ENCODE results near the gene F5.

The F5 gene

DNA sequence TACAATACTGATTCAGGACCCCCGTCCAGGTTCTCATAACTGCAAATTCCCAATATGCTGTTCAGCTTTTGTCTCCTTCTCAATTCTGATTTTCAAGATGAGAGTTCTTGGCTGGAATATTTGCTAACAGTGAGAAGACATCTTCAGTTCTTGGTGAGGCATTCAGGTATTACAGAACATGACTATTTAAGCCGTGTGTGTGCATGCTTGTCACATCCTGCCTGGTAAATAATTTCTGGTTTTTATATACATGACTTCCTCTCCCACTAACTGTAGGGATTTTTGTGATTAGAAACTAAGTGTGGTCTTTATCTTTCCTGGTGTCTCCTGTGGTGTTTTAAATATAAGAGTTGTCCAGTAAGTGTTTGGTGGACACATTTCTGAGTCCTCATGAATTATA lies 90.4 kb downstream of the F5 start:
- peaks cover 0 to 8% of the 10 kb centered on the region in 2 donors for H3K36me3 Mint-ChIP-seq
- ATAC-seq (replicated peaks) (no peak), DNase-seq (no peak)
- H3K27me3 Mint-ChIP-seq: peaks cover 18 to 29% of the 10 kb centered on the region in 2 donors
- no peak overlapping the region for H3K27ac Mint-ChIP-seq
- H3K4me3 Mint-ChIP-seq: no peak overlapping the region
- H3K4me1 Mint-ChIP-seq: no peaks in the 10 kb centered on the region
- peaks cover 9 to 10% of the 10 kb centered on the region in 2 donors for H3K9me3 Mint-ChIP-seq

DNA sequence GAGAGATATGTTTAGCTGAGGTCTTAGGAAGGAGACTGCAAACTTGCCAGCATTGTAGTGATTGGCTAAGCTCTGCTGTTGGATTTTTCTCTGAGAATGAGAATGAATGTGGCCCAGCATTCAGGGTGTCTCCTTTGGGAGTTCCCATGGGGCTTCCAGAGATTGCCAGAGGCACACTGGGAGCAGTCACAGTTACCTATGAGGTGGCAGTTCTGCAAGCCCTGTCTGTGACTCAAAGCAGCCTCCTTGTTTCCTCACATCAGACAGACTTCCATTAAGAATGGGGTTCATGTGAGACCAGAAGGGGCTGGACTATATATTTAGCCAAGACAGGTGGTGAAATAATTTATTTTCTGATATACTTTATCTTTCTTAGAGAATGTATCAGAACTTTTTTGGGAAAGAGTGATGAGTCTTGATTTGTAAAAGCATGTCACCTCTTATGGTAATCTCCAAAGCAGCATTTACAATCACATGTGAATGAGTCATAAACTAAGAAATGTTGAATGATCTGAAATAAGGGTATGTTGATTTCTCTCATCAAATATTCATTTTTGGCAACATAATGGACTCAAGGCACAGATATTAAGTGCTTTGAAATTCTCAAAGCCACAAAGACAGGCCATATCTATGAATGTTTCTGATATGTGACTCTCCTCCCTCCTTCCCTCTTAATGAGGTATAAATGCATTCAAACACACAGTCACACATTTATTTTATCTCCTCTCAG lies 91.1 kb downstream of the F5 start:
- H3K27me3 Mint-ChIP-seq: peaks cover 18 to 24% of the 10 kb centered on the region in 2 donors
- no peak overlapping the region for H3K4me3 Mint-ChIP-seq
- H3K36me3 Mint-ChIP-seq: peaks cover 0 to 8% of the 10 kb centered on the region in 2 donors
- H3K9me3 Mint-ChIP-seq: peaks cover 9 to 10% of the 10 kb centered on the region in 2 donors
- DNase-seq: no peak
- no peak overlapping the region for H3K27ac Mint-ChIP-seq
- no peaks in the 10 kb centered on the region for H3K4me1 Mint-ChIP-seq
- ATAC-seq (replicated peaks): no peak

DNA sequence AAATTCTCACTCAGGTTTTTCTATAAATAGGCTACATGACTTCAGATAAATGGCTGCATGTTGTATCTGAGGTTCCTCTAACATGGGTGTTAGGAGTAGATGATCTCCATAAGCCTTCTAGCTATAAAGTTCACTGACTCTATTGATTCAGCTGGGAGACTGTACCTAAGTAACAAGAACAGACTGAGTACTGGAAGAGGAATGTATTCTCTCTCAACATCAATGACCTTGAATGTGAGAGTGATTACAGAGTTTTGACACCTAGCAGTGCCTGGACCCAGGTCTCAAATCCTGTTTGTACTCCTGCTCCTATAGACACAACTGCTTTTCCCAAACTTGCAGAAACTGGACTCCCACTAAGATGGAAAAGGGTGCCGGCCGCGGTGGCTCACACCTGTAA lies 91.9 kb downstream of the F5 start:
- H3K9me3 Mint-ChIP-seq: peaks cover 9 to 10% of the 10 kb centered on the region in 2 donors
- H3K27ac Mint-ChIP-seq: no peak overlapping the region
- no peak for ATAC-seq (replicated peaks)
- peaks cover 0 to 8% of the 10 kb centered on the region in 2 donors for H3K36me3 Mint-ChIP-seq
- no peak for DNase-seq
- H3K4me3 Mint-ChIP-seq: no peak overlapping the region
- peaks cover 0 to 1% of the 10 kb centered on the region in 2 donors for H3K4me1 Mint-ChIP-seq
- peaks cover 13 to 17% of the 10 kb centered on the region in 2 donors for H3K27me3 Mint-ChIP-seq

DNA sequence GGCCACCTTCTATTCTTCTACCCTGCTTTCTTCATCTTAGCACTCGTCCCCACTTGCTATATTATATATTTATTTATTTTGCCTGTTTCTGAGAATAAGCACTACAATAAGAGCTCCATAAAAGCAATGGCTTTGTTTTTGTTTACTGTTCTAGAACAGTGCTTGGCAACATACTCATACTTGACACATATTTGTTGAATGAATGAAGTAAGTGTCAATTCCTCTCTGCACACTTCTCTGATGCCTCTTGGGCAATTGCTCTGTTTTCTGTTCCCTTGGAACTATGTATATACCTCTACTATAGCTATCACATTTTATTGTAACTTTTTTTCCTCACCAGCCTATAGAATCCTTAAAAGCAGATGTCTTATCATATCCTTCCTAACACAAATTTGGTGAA lies 93.0 kb downstream of the F5 start:
- ATAC-seq (replicated peaks): no peak
- DNase-seq: no peak
- H3K36me3 Mint-ChIP-seq: peaks cover 0 to 3% of the 10 kb centered on the region in 2 donors
- peaks cover 3 to 5% of the 10 kb centered on the region in 2 donors for H3K9me3 Mint-ChIP-seq
- peaks cover 7 to 11% of the 10 kb centered on the region in 2 donors for H3K27me3 Mint-ChIP-seq
- H3K27ac Mint-ChIP-seq: no peak overlapping the region
- H3K4me3 Mint-ChIP-seq: no peak overlapping the region
- peaks cover 0 to 2% of the 10 kb centered on the region in 2 donors for H3K4me1 Mint-ChIP-seq

DNA sequence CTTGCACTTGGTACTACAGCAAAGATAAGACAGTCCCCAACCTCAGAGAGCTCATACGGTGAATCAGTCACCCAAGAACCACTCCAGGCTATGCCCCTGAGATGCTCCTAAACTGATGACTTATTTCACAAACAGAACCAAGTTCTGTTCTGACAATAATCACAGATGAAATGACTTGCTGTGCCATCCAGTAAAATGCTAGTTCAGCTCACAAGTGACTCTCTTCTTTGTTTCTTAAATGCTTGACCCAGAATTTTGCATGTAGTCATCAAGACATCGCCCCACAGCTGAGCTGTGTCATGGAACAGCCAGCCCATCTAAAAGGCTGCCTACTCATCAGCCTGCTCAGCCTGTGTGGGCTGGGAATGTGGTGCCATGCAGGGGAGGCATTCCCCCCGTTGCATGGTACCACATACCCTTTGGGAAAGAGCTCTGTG lies 94.4 kb downstream of the F5 start:
- peak in 1 of 2 donors; percentile 39 for ATAC-seq (replicated peaks)
- H3K4me3 Mint-ChIP-seq: no peak overlapping the region
- peaks cover 2 to 11% of the 10 kb centered on the region in 2 donors for H3K4me1 Mint-ChIP-seq
- H3K27ac Mint-ChIP-seq: no peak overlapping the region
- no peak for DNase-seq
- peaks cover 5% of the 10 kb centered on the region in 2 donors for H3K27me3 Mint-ChIP-seq
- no peaks in the 10 kb centered on the region for H3K36me3 Mint-ChIP-seq
- no peaks in the 10 kb centered on the region for H3K9me3 Mint-ChIP-seq

DNA sequence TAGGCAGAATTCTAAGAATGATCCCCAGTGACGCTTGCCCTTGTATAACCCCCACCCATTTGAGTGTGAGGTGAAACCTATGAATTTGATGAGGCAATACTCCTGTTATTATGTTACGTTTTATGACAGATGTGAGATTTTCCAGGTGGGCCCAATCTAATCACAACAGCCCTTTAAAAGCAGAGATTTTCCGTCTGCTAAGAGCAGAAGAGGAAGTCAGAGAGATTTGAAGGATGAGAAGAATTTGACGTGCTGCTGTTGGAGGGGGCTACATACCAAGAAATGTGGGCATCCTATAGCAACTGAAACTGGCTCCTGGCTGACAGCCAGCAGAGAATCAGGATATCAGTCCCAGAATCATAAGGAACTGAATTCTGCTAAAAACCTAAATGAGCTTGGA lies 98.1 kb downstream of the F5 start:
- peaks cover 0 to 4% of the 10 kb centered on the region in 2 donors for H3K36me3 Mint-ChIP-seq
- peaks cover 21 to 38% of the 10 kb centered on the region in 2 donors for H3K4me1 Mint-ChIP-seq
- ATAC-seq (replicated peaks) (no peak), DNase-seq (no peak)
- H3K27ac Mint-ChIP-seq: no peak overlapping the region
- peaks cover 0 to 5% of the 10 kb centered on the region in 2 donors for H3K27me3 Mint-ChIP-seq
- H3K4me3 Mint-ChIP-seq: no peak overlapping the region
- H3K9me3 Mint-ChIP-seq: no peaks in the 10 kb centered on the region

DNA sequence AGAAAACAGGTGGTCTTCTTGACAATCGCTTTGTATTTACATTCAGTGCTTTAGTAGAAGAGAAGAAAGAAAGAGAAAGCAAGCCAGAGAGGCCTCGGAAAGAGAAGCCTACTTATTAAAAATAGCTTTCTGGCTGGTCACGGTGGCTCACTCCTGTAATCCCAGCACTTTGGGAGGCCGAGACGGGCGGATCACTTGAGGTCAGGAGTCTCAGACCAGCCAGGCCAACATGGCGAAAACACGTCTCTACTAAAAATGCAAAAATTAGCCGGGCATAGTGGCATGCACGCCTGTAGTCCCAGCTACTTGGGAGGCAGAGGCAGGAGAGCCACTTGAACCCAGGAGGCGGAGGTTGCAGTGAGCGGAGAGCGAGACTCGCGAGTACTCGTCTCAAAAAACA lies 98.7 kb downstream of the F5 start:
- ATAC-seq (replicated peaks) (no peak), DNase-seq (no peak)
- H3K4me3 Mint-ChIP-seq: no peak overlapping the region
- no peak overlapping the region for H3K27ac Mint-ChIP-seq
- H3K36me3 Mint-ChIP-seq: peaks cover 0 to 4% of the 10 kb centered on the region in 2 donors
- H3K9me3 Mint-ChIP-seq: no peaks in the 10 kb centered on the region
- peaks cover 0 to 5% of the 10 kb centered on the region in 2 donors for H3K27me3 Mint-ChIP-seq
- H3K4me1 Mint-ChIP-seq: peaks cover 23 to 42% of the 10 kb centered on the region in 2 donors

DNA sequence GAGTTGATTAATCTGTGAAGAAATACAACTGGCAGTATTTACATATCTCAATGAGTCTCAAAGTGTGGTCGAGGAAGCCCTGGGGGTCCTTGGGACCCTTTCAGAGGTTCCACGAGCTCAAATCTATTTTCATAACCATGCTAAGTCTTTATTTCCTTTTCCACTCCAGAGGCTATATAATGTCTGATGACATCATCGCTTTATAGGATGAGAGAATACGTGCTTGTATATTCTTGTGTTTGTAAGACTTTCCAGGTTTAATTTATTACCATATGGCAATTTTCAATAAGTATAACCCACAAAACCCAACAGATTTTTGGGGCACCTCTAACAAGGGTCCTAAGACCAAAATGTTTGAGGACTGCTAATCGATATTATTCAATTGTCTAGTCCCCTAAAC lies 99.1 kb downstream of the F5 start:
- no peak overlapping the region for H3K4me3 Mint-ChIP-seq
- no peaks in the 10 kb centered on the region for H3K9me3 Mint-ChIP-seq
- no peak overlapping the region for H3K27ac Mint-ChIP-seq
- peaks cover 23 to 44% of the 10 kb centered on the region in 2 donors for H3K4me1 Mint-ChIP-seq
- H3K36me3 Mint-ChIP-seq: peaks cover 0 to 4% of the 10 kb centered on the region in 2 donors
- no peak for ATAC-seq (replicated peaks)
- peaks cover 0 to 5% of the 10 kb centered on the region in 2 donors for H3K27me3 Mint-ChIP-seq
- no peak for DNase-seq

DNA sequence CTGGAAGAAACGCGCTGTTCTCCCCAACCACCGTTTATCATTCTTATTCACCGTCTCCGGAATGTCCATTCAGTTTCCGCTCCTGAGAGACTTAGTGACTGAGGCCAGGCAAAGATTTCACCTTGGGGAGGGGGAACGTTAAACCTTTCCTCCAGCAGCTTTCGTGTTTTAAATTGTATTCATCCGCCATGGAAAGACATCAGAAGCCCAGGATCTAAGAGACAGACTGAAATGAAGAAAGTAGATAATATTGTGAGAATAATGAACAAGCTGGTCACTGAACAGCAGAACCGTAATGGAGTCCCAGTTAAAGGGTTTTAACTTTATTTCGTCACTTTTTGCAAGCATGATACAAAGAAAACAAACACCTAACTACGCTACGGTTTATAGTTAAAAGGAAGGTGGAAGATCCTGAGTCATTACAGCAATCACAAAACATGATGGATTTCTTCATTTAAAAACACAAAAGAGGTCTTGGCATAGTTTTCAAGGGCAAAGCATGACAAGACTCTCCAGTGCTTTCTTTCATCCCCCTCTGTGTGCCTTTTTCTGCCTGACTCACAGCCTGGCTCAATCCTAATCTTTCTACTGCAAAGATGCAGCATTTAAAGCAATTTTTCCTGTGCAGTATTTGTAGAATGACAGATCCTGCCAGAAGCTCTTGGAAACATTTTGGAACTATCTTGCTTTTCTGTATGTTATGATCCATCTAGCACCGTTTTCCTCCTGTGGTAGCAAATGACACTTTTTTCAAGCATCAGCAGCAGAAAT lies 99.8 kb downstream of the F5 start:
- ATAC-seq (replicated peaks): no peak
- Mint-ChIP-seq H3K27ac (peak overlapping the region; percentile 94), H3K36me3 (peaks cover 0 to 4% of the 10 kb centered on the region in 2 donors), H3K27me3 (peaks cover 0 to 5% of the 10 kb centered on the region in 2 donors), H3K9me3 (no peaks in the 10 kb centered on the region), H3K4me1 (peaks cover 23 to 44% of the 10 kb centered on the region in 2 donors), H3K4me3 (peak overlapping the region; percentile 86 to 91)
- no peak for DNase-seq

DNA sequence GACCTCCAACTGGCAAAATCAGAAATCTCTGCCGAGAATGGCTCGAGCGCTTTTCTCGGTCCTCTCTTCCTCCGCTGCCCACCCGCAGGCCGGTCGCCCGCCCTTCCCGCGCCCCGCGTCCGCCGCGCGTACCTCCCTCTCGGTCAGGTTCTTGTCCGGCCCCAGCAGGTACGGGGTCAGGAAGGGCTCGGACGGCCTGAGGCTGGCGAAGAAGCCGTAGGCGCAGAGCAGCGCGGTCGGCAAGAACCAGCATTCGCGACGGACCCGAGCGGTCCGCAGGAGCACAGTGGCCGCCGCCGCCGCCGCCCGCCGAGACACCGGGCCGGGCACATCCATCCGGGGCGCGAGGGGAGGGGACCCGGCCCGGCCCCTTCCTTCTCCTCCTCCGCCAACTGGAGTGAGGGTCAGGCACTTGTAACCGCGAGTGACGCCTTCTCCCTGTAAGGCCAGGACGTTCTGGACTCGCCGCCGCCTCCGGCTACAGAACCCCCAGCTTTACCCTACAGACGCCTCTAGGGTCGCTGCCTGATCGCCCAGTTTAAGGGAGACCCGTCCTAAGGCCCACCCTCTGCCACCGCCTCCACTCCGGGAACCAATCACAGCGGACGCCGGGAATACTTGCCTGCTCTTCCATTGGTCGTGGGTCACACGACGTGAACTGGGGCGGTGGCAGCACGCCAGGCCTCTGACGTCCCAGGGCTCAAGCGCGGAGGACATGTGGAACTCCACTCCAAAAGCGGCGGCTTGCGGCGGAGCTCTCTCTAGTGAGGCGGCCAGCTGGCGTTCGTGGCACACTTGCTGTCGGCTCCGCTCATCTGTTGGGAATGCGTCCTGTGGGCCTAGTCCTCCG lies 100.6 kb downstream of the F5 start, which contains the start of gene SLC19A2:
TSS of gene SLC19A2 (minus strand) at position 514 of the 850 bp plus-strand sequence. CDS start at position 336, 178 bp downstream.
- peak within 1 kb of the TSS; percentile 94 for H3K27ac Mint-ChIP-seq
- DNase-seq (peak; percentile 94), ATAC-seq (replicated peaks) (peak; percentile 97 to 98)
- H3K27me3 Mint-ChIP-seq: peaks cover 0 to 5% of the 10 kb centered on the region in 2 donors
- peaks cover 23 to 44% of the 10 kb centered on the region in 2 donors for H3K4me1 Mint-ChIP-seq
- H3K9me3 Mint-ChIP-seq: no peaks in the 10 kb centered on the region
- peaks cover 0 to 9% of the 10 kb centered on the region in 2 donors for H3K36me3 Mint-ChIP-seq
- H3K4me3 Mint-ChIP-seq: peak within 1 kb of the TSS; percentile 86 to 91

DNA sequence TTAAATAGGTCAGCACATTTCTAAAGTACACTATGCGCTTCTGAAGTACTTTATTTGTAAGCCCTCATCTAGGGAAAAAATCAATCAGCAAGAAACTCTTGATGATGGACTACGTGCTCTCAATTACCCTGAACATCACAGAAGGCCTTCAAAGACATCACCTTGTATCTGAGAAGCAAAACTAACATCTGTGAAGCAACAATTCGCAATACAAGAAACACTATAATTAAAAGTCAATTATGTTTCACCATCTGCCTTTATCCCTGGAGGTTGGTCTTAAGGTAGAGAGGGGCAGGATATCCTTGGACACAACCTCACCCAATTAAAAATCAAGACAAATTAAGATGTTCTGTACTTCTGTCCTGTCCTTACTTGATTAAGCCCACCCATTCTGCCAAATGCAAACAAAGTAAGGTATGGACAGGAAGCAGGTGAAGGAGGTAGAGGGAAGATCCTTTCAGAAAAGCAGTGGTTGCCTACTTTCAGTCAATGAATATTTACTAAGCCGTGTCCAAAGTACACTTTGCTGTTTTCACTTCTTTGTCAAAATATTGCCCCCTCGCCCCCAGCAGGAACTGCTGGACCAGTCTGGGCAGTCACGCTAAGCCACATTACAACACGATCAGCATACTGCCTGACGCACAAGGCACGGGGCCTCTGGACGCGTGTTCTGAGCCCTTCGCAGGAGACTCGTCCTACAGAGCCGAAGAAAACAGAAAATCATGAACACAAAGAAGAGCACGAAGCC lies 101.4 kb downstream of the F5 start:
- H3K4me3 Mint-ChIP-seq: peak overlapping the region; percentile 86 to 91
- peak; percentile 49 to 54 for ATAC-seq (replicated peaks)
- no peaks in the 10 kb centered on the region for H3K9me3 Mint-ChIP-seq
- H3K27ac Mint-ChIP-seq: peak overlapping the region; percentile 94
- peak; percentile 24 for DNase-seq
- peaks cover 0 to 5% of the 10 kb centered on the region in 2 donors for H3K27me3 Mint-ChIP-seq
- H3K4me1 Mint-ChIP-seq: peaks cover 23 to 44% of the 10 kb centered on the region in 2 donors
- peaks cover 0 to 9% of the 10 kb centered on the region in 2 donors for H3K36me3 Mint-ChIP-seq

DNA sequence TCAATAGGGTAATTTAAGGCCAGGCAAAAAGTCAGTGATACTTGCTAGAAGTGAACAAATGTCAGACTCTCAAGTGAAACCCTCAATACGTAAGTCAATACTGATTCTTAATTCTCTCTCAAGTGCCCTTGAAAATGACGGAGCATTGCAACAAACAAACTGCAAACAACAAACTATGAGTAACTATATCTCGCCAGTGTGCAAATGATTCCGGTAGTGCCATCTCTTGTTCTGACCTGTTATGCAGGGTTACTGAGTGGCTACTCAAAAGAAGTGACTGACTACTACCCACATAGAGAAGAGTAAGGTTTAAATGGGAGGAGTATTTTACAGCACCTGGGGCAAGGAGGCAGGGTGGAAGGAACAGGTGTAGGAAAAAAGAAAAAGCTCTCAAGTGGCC lies 102.2 kb downstream of the F5 start:
- no peak for DNase-seq
- Mint-ChIP-seq H3K4me3 (peak overlapping the region in 1 of 2 donors; percentile 33), H3K9me3 (no peaks in the 10 kb centered on the region), H3K27me3 (peaks cover 0 to 5% of the 10 kb centered on the region in 2 donors), H3K4me1 (peaks cover 21 to 44% of the 10 kb centered on the region in 2 donors), H3K36me3 (peaks cover 0 to 9% of the 10 kb centered on the region in 2 donors), H3K27ac (no peak overlapping the region)
- ATAC-seq (replicated peaks): no peak

DNA sequence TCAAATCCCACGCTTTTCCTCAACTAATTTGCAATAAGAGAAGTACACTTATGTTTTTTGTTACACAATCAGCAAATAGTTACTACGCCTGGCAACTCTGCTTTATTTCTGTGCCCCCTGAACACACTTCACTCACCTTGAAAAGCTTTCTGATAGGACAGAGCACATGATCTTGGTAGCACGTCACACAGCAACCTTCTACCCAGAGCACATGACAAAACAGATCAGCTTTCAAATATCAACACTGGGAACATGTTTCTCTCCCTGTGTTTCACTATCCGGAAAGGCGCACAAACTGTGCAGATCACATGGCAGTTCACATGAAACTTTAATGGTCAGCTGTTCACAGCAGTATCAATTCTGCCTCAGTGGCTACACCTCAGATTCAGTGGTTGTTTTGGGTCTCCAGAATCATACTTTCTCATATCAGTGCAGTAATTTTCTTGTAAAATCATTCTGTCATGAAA lies 102.7 kb downstream of the F5 start:
- no peak for DNase-seq
- H3K36me3 Mint-ChIP-seq: peaks cover 0 to 9% of the 10 kb centered on the region in 2 donors
- H3K4me3 Mint-ChIP-seq: no peak overlapping the region
- no peaks in the 10 kb centered on the region for H3K9me3 Mint-ChIP-seq
- peaks cover 21 to 44% of the 10 kb centered on the region in 2 donors for H3K4me1 Mint-ChIP-seq
- peaks cover 0 to 5% of the 10 kb centered on the region in 2 donors for H3K27me3 Mint-ChIP-seq
- no peak for ATAC-seq (replicated peaks)
- no peak overlapping the region for H3K27ac Mint-ChIP-seq
